Renal cortex interstitium (tissue), 11 donors: ENCODE data around the gene LRRC4C. TPM values are rescaled to one million over a fixed set of nuclear protein-coding genes. Genes with fewer than 3 reads are reported as not detected.
A peak's percentile ranks its signal among the peaks of the same experiment; 100 is the strongest.

Experiments
- DNase-seq, 11 donors: peaks; one replicate each; pipeline ENCODE4 v3.0.0-alpha.2; 2013; ENCODE audit warnings: low read depth in 9 of 11, low spot score in 4 of 11; ENCODE audit errors: extremely low read depth in 1 of 11
- polyA plus RNA-seq, 3 donors: library from polyadenylated mRNA; unstranded; fragments of 120-200 nt; gene quantifications; one replicate each; pipeline ENCODE4 v1.2.1, GENCODE V29; 2013; ENCODE audit not compliant: insufficient read length in 3 of 3

Gene LRRC4C
- polyA plus RNA-seq, 3 donors: 12.7 to 17.1 (median 13.0) TPM

DNA sequence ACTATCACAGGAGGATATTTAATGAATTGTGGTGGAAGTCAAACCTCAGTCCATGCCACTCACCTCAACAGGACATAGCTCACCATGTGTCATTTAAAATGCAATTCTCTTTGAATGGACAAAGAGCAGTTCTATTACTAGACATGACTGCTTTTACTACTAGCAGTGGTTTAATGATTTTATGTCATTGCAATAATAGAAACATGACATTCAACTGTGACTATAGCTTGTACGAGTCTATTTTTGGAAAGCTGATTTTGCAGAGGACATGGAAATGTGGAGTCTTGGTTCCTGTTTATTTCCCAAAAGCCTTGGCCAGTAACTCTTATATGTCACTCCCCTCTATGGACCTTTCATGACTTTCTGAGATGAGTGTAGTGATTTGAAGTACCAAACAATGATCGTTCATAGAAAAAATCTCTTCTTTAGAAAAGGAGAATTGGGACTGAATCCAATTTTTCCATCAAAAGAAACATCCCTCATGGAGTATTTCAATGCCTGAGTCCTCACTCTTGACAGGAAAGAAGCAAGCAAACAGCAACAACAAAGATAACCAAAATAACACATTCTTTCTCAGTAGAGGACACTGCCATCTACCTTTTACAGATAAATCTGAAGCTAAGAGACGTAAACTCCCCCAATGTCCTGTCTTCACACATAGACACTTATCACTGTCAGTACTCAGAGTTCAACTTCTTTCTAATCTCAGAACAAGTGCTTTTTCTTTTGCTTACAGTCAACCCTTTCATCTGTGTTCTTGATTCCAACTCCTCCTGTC, 233.4 kb downstream of the LRRC4C start:
- DNase-seq: no peak

DNA sequence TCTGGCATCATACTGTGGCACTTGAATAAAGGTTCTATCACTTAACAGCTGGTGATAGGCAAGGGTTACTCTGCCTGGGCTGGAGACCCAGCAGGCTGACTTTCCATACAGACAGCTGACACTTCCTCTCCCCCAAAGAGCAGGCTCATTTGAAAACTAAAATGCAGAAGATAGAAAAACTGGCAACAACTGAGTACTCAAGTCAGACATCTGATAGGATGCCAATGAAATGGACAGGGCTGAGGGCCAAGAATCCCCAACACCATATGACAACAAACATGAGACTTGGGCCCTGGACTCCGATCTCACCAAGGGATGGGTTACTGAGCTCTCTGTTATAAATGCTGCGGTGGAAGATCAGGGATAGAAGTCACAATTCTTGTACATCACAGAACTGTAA, 237.2 kb downstream of the LRRC4C start:
- no peak for DNase-seq

GRCh38 chr11:41206388-41206787, 253.1 kb downstream of the LRRC4C start:
- DNase-seq: no peak

GRCh38 chr11:41201156-41201555, 258.3 kb downstream of the LRRC4C start:
- DNase-seq: peak; percentile 9 to 43 (median 30)

DNA sequence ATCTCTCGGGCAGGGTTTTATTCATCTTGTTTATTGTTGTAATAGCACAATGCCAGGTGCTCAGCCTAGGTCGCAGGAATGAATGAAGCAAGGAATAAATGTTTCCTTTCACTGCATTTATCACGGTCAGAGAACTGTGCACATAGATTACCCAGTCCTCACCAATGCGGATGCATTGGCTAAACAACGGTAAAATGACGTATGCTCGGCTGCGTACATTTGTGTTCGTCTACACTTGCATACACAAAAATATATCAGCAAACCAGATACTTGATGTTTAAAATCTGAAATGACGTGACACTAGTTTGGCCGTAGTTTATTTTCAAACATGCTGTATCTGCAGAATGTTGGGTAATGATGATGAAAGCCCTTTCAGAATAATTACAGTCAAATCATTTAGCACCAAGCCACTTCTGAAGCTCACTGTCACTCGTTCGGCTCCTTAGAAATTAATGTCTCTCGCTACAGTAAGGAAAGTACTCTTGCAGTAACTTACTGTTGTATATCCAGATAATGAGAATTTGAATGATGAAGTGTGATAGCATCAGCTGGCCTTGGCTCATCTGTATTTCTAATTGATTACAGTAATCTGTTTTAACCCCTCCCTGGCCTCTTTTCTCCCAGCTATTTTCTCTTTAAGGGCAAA, 268.9 kb downstream of the LRRC4C start:
- no peak for DNase-seq

DNA sequence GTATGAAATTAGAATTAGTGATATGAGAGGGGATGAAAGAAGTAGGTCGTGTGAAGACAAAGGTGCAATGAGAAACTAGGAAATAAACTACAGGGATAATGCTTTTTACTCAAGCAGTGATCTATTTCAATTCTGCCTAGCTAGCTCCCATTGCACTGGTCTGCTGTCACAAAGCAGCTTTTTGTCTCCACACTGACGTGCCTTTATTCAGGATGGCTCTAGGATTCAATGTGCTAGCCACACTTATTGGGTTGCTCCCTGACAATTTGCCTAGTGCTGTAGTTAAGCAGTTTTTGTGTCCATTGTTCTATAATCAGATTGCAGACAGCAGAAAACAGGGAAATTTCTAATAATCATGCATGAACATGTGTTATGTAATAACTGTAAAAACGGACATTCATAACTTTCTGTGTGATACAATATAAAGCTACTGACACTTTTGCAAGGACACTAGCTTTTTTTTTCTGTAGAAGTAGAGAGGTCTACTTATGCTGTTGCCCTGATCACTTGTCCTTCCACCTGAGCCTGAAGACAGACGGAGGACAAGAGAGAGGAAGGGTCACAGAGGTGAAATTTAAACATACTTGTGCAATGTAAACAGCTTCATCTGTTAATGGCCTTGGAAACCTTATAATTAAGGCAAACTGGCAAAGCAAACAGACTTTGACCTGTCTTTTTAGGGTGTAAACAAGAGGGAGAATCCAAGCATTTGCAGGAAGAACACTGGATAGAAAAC, 269.6 kb downstream of the LRRC4C start:
- no peak for DNase-seq

- no peak for DNase-seq
Observed at GRCh38 chr11:41177791-41178190, 281.7 kb downstream of the LRRC4C start.

DNA sequence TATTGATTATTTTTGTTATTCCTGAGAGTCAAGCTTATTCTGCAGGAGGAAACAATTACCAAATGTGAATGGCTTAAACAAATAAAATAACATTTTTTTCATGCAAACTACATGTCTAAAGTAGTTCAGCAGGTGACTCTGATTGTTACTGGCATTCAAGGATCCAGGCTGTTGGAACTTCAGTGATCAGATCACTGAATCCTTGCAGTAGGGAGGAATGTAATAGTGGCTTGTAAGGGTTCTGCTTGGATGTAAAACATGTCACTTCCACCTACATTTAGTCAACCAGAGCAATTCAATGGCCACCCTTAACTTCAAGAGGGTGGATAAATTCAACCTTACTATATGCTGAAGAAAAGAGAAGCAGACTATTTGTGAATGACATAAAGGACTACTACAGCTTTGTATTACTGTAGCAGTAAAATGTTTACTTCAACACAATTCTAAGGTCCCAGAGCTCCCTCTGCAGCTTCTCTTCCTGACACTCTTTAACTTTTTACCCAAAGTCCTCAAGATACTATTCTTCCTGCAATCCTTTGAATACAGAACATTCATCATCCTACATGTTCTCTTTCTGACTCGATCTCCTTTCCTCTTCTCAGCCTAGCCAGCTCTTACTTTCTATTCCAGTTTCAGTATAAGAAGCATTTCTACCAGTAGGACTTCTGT, 284.0 kb downstream of the LRRC4C start:
- DNase-seq: peak in 2 of 11 donors; percentile 2 to 5

- no peak for DNase-seq
Observed at GRCh38 chr11:41146326-41146725, 313.1 kb downstream of the LRRC4C start.

DNA sequence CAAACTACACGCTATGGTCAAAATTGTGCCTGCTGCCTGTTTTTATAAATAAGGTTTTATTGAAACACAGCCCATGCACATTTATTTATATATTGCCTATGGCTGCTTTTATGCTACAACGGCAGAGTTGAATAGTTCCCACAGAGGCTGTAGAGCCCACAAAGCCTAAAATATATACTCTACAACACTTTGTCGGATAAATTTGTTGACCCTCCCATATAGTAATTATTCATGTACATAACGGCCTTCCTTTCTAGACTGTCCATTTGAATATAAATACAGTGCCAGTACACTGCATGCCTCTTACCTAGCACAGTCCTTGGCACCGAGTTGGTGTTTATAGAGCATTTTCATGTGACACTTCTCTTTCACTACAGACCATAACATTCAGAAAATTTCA, 314.0 kb downstream of the LRRC4C start:
- no peak for DNase-seq

DNA sequence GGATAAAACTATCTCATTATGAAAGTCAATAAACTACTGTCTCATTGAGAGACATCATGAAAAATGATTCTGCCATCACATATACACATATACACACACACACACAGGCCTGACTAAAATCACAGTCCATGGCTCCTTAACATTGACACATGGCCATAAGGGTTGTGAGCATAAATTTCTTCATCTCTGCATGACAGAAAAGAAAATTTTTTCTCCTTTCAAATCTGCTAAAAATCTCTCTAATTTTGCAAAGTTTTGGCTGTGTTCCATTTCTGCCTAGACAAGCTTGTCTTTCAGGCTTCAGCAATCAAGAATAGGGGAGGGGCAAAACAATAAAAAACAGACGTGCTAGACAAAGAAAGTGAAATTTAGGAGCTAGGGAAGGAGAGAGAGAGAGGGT, 324.5 kb downstream of the LRRC4C start:
- no peak for DNase-seq

GRCh38 chr11:41133023-41133422, 326.4 kb downstream of the LRRC4C start:
- DNase-seq: no peak

DNA sequence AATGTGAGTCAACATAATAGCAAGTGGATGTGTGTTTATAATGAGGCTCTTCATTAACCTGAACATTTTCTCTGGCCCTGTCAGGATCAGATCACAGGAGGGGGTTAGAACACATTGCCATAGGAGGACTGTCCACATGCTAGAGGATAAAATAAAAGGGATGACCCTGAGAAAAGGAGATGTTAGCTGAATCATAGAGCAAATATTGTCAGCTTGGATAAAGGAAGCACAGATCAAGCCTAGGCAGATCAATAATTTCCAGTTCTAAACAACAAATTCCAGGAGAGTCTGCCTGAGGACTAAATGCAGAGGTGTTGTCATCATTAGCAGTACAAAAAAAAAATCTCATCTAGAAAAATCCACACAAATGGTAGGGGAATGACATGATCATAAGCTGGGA, 337.9 kb downstream of the LRRC4C start:
- DNase-seq: no peak

GRCh38 chr11:41119484-41119883, 340.0 kb downstream of the LRRC4C start:
- DNase-seq: no peak

DNA sequence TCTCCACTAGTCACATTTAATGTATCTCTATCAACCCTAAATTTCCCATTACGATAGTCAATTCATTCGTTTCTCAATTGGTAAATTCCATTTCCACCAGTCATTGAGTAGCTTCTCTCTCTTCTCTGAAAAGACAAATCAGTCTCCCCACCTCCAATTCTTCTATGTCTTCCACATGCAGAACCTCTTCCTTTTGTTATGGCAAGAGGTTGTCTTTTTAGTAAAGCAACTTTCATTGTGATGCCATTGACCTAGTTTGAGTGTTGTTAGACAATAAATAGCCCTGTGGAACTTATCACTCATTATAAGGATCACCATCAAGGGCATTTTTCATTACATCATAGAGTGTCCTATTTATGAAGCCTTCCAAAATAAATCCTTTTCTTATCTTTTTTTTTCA, 340.9 kb downstream of the LRRC4C start:
- DNase-seq: no peak

DNA sequence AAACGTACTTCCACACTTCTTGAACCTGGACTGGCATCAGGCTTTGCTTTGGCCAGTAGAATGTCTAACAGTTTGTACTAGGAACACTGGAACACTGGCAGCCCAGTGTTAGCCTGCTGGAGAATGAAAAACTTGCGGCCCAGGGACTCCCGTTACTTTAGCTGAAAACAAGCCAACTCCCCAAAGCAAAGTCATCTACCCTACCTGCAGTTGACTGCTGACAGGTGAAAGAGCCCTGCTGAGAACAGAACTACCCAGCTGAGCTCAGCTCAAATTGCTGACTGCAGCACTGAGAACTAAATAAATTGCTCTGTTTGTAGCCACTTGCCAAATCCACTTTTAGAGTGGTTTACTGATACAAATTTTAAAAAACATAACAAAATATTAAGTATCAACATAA, 342.5 kb downstream of the LRRC4C start:
- no peak for DNase-seq

DNA sequence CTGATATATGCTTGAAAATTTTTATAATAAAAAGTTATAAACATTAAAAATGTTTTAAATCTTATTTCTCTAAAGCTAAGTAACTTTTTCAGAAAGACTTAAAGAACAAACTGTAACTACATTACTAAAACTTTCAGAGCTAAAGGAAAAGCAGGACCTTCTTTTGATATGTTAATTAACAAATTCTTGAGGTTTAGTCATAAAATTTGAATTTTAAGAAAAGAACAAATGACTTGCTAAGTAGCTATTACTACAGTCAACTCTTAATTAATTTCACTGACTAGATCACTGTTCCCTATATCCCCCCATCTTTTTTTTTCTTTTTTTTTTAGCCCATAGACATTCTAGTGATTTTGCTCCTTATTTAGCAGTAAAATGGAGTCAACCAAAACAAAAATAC, 344.4 kb downstream of the LRRC4C start:
- no peak for DNase-seq

GRCh38 chr11:41113160-41113559, 346.3 kb downstream of the LRRC4C start:
- no peak for DNase-seq

GRCh38 chr11:41110527-41110926, 348.9 kb downstream of the LRRC4C start:
- no peak for DNase-seq

DNA sequence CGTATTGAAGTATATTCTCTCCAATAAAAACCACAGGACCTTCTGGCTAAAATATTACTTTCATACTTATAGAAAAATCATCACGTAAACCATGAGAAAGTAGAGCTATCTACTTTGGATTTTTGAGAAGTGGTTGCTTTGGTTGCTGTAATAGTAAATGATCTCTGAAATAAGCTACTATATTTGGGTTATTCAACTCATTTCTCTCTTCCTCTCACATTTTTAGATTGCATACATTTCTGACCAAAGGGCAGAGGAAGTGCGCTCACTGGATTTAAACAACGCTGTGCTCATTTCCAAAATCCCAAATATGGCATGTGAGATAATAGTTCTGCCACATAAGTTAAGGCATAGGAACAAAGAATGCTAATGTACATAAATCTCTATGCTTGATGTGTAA, 357.0 kb downstream of the LRRC4C start:
- DNase-seq: no peak
